H9 (cell line): ENCODE results near the gene FMOD. TPM values are rescaled to one million over a fixed set of nuclear protein-coding genes. Genes with fewer than 3 reads are reported as not detected.

Experiments used
- DNase-seq: peaks from one replicate; pipeline ENCODE4 v3.0.0-alpha.2; 2017
- H2AFZ ChIP-seq: one replicate; pipeline ENCODE4 v1.6.1; 2013; ENCODE audit warnings: mild to moderate bottlenecking, low read length, control low read depth, moderate library complexity
- H2AK5ac ChIP-seq: 2 replicates; pipeline ENCODE4 v1.6.1; 2013; ENCODE audit warnings: low read length, control low read depth, mixed read lengths; ENCODE audit not compliant: insufficient read length
- H2BK120ac ChIP-seq: one replicate; pipeline ENCODE4 v1.6.1; 2013; ENCODE audit warnings: low read depth, mild to moderate bottlenecking, low read length, control low read depth, inconsistent platforms; ENCODE audit not compliant: poor library complexity, severe bottlenecking
- H2BK12ac ChIP-seq: 2 replicates; pipeline ENCODE4 v1.6.1; 2013; ENCODE audit warnings: low read length, control low read depth, mixed read lengths, low read depth; ENCODE audit not compliant: insufficient read length
- H2BK15ac ChIP-seq: 2 replicates; pipeline ENCODE4 v1.6.1; 2013; ENCODE audit warnings: low read depth, low read length, control low read depth
- H2BK20ac ChIP-seq: one replicate; pipeline ENCODE4 v1.6.1; 2013; ENCODE audit warnings: low read depth, mild to moderate bottlenecking, low read length, control low read depth, inconsistent platforms; ENCODE audit not compliant: poor library complexity, severe bottlenecking
- H2BK5ac ChIP-seq: 2 replicates; pipeline ENCODE4 v1.6.1; 2013; ENCODE audit warnings: low read length, control low read depth, mixed read lengths; ENCODE audit not compliant: insufficient read length
- H3K14ac ChIP-seq: 2 replicates; pipeline ENCODE4 v1.6.1; 2013; ENCODE audit warnings: low read length, control low read depth; ENCODE audit not compliant: insufficient read depth
- H3K18ac ChIP-seq: 2 replicates; pipeline ENCODE4 v1.6.1; 2013; ENCODE audit warnings: low read depth, mild to moderate bottlenecking, mixed read lengths, low read length, control low read depth; ENCODE audit not compliant: insufficient read length
- H3K23ac ChIP-seq: 2 replicates; pipeline ENCODE4 v1.6.1; 2013; ENCODE audit warnings: low read length, control low read depth, mixed read lengths, low read depth; ENCODE audit not compliant: insufficient read length
- H3K23me2 ChIP-seq: 2 replicates; pipeline ENCODE4 v1.6.1; 2013; ENCODE audit warnings: low read depth, mild to moderate bottlenecking, mixed read lengths, low read length, control low read depth; ENCODE audit not compliant: insufficient read length, poor library complexity, severe bottlenecking
- H3K27ac ChIP-seq: 2 replicates; pipeline ENCODE4 v1.5.1; 2013; ENCODE audit warnings: low read length, control low read depth, mixed read lengths, low read depth; ENCODE audit not compliant: insufficient read length
- H3K27me3 ChIP-seq: 2 replicates; pipeline ENCODE4 v1.6.1; 2013; ENCODE audit warnings: low read length, control low read depth, inconsistent platforms; ENCODE audit not compliant: insufficient read depth
- H3K4ac ChIP-seq: 2 replicates; pipeline ENCODE4 v1.6.1; 2013; ENCODE audit warnings: low read depth, mild to moderate bottlenecking, control low read depth, inconsistent platforms, low read length, moderate library complexity
- H3K4me1 ChIP-seq: 2 replicates; pipeline ENCODE4 v1.6.1; 2013; ENCODE audit warnings: low read length, control low read depth, inconsistent platforms; ENCODE audit not compliant: insufficient read depth
- H3K4me2 ChIP-seq: 2 replicates; pipeline ENCODE4 v1.6.1; 2013; ENCODE audit warnings: low read length, control low read depth, mixed read lengths; ENCODE audit not compliant: insufficient read length, insufficient read depth
- H3K56ac ChIP-seq: 2 replicates; pipeline ENCODE4 v1.6.1; 2013; ENCODE audit warnings: low read depth, mild to moderate bottlenecking, mixed read lengths, low read length, control low read depth; ENCODE audit not compliant: insufficient read length
- H3K79me1 ChIP-seq: 2 replicates; pipeline ENCODE4 v1.6.1; 2013; ENCODE audit warnings: low read depth, mild to moderate bottlenecking, moderate library complexity, low read length, control low read depth, inconsistent platforms; ENCODE audit not compliant: insufficient read depth, poor library complexity, severe bottlenecking
- H3K79me2 ChIP-seq: 2 replicates; pipeline ENCODE4 v1.6.1; 2013; ENCODE audit warnings: low read length, control low read depth, inconsistent platforms; ENCODE audit not compliant: insufficient read depth
- H3K9ac ChIP-seq: 2 replicates; pipeline ENCODE4 v1.6.1; 2013; ENCODE audit warnings: low read length, control low read depth, mixed read lengths; ENCODE audit not compliant: insufficient read length; ENCODE audit errors: extremely low read depth
- H3K9me3 ChIP-seq: one replicate; pipeline ENCODE4 v1.6.1; 2013; ENCODE audit warnings: low read depth, low read length, inconsistent platforms; ENCODE audit not compliant: control insufficient read depth
- H3T11ph ChIP-seq: one replicate; pipeline ENCODE4 v1.6.1; 2013; ENCODE audit warnings: mild to moderate bottlenecking, low read length, control low read depth, inconsistent platforms
- H4K20me1 ChIP-seq: one replicate; pipeline ENCODE4 v1.6.1; 2013; ENCODE audit not compliant: control insufficient read depth, insufficient read length, insufficient read depth
- H4K5ac ChIP-seq: 2 replicates; pipeline ENCODE4 v1.6.1; 2013; ENCODE audit warnings: low read depth, mild to moderate bottlenecking, mixed read lengths, low read length, control low read depth; ENCODE audit not compliant: insufficient read length
- H4K8ac ChIP-seq: replicated peaks from 2 replicates; pipeline ENCODE4 v1.6.1; 2013; ENCODE audit warnings: low read length, control low read depth, mixed read lengths, low read depth; ENCODE audit not compliant: insufficient read length
- H4K91ac ChIP-seq: 2 replicates; pipeline ENCODE4 v1.6.1; 2013; ENCODE audit warnings: low read depth, mild to moderate bottlenecking, moderate library complexity, mixed read lengths, low read length, control low read depth; ENCODE audit not compliant: insufficient read length
- H3K27ac Mint-ChIP-seq, 3 experiments: 2 replicates in 2 of 3; 3 replicates in 1 of 3; pipeline ENCODE4 v1.8.0; 2020 to 2021; ENCODE audit warnings: mixed read lengths in 3 of 3, mild to moderate bottlenecking in 1 of 3, moderate library complexity in 1 of 3
- H3K27me3 Mint-ChIP-seq: 2 replicates; pipeline ENCODE4 v1.8.0; 2021; ENCODE audit warnings: low read depth, mild to moderate bottlenecking, moderate library complexity, mixed read lengths
- H3K36me3 Mint-ChIP-seq, 3 experiments: 2 replicates in 2 of 3; 3 replicates in 1 of 3; pipeline ENCODE4 v1.8.0; 2020 to 2021; ENCODE audit warnings: low read depth in 3 of 3, mixed read lengths in 3 of 3; ENCODE audit not compliant: insufficient read depth in 1 of 3
- H3K4me1 Mint-ChIP-seq, 2 experiments: 2 replicates each; pipeline ENCODE4 v1.8.0; 2020; ENCODE audit warnings: mixed read lengths in 2 of 2
- H3K4me3 Mint-ChIP-seq, 2 experiments: 2 replicates in 1 of 2; 3 replicates in 1 of 2; pipeline ENCODE4 v1.8.0; 2020 to 2021; ENCODE audit warnings: mild to moderate bottlenecking in 2 of 2, mixed read lengths in 2 of 2, moderate library complexity in 1 of 2
- H3K9me3 Mint-ChIP-seq, 2 experiments: 2 replicates in 1 of 2; 3 replicates in 1 of 2; pipeline ENCODE4 v1.8.0; 2020; ENCODE audit warnings: mild to moderate bottlenecking in 2 of 2, mixed read lengths in 2 of 2, moderate library complexity in 1 of 2
- CTCF ChIP-seq: fragments of 200-600 bp; sonication (generic); conservative IDR thresholded peaks from 3 replicates; pipeline ENCODE4 v1.8.0; 2021; ENCODE audit warnings: antibody characterized with exemption, mild to moderate bottlenecking
- whole genome bisulfite sequencing: extraction: QIAGEN DNeasy Blood & Tissue Kit; methylation state at CpG from one replicate; pipeline ENCODE4 v1.1.7; 2013; ENCODE audit warnings: missing lambda C conversion rate, low lambda C conversion rate, mixed read lengths; ENCODE audit not compliant: insufficient read length; ENCODE audit errors: extremely low coverage; 5-methylcytosine and 5-hydroxymethylcytosine counted together
- total RNA-seq: library from RNA; stranded (reverse); gene quantifications from 2 replicates; pipeline ENCODE4 v1.2.1, GENCODE V29; 2021

Gene FMOD
- total RNA-seq, 1 experiment from 2014 or later, result not detected

GRCh38 chr1:203360547-203361185, 9.7 kb upstream of the FMOD start:
- no CpG with 5 or more reads among the region's 10 CpGs for WGBS

More at GRCh38 chr1:203360547-203361185, 9.7 kb upstream of the FMOD start:
- H3K9me3 Mint-ChIP-seq, result no peaks in the 10 kb centered on the region
- H3K4me2 ChIP-seq, result no peak overlapping the region
- H3K27ac ChIP-seq, result no peak overlapping the region
- H2BK120ac ChIP-seq, result no peak overlapping the region
- no peak overlapping the region for H3K27ac Mint-ChIP-seq
- H3K23ac ChIP-seq, result no peak overlapping the region
- no peaks in the 10 kb centered on the region for H3K23me2 ChIP-seq
- H3K4me3 Mint-ChIP-seq, result no peak overlapping the region
- no peak overlapping the region for H3K56ac ChIP-seq
- no peak overlapping the region for H3T11ph ChIP-seq
- H3K79me1 ChIP-seq, result no peaks in the 10 kb centered on the region
- H3K14ac ChIP-seq, result no peak overlapping the region
- H3K27me3 ChIP-seq, result no peaks in the 10 kb centered on the region
- H3K4me1 ChIP-seq, result peaks cover 4% of the 10 kb centered on the region
- no peak overlapping the region for H2AK5ac ChIP-seq
- no peak overlapping the region for H3K4ac ChIP-seq
- no peaks in the 10 kb centered on the region for H4K20me1 ChIP-seq
- H2AFZ ChIP-seq, result no peak overlapping the region
- H3K27me3 Mint-ChIP-seq, result peaks cover 39% of the 10 kb centered on the region
- H3K4me1 Mint-ChIP-seq, result peaks cover 7 to 14% of the 10 kb centered on the region in 2 experiments; a peak in 3 of 4 replicates
- H4K5ac ChIP-seq, result no peak overlapping the region
- no peak for TF ChIP-seq CTCF
- no peak overlapping the region for H4K91ac ChIP-seq
- H3K9me3 ChIP-seq, result no peaks in the 10 kb centered on the region
- DNase-seq, result no peak
- no peak overlapping the region for H4K8ac ChIP-seq
- H3K36me3 Mint-ChIP-seq, result no peaks in the 10 kb centered on the region; a peak in 1 of 7 replicates
- H3K79me2 ChIP-seq, result no peaks in the 10 kb centered on the region
- no peak overlapping the region for H2BK15ac ChIP-seq
- H2BK20ac ChIP-seq, result no peak overlapping the region
- no peak overlapping the region for H2BK5ac ChIP-seq
- no peak overlapping the region for H2BK12ac ChIP-seq
- no peak overlapping the region for H3K9ac ChIP-seq
- no peak overlapping the region for H3K18ac ChIP-seq
